Measurements from ENCODE around the gene KATNBL1. TPM values are rescaled to one million over a fixed set of nuclear protein-coding genes. Genes with fewer than 3 reads are reported as not detected.

KATNBL1 gene
- total RNA-seq, 4 donors from 2014 or later, result 29.9 to 61.9 (median 32.8) TPM

GRCh38 chr15:34101366-34102174 is 108.3 kb downstream of the KATNBL1 start, which contains the start of the genes EMC7 and PGBD4:
TSS of gene EMC7 (minus strand) at chr15:34101862. CDS start at chr15:34101839, 23 bp downstream.
TSS of gene PGBD4 (plus strand) at chr15:34102083. CDS start at chr15:34102532, 449 bp downstream.
- Histone ChIP-seq H3K4me3 (peak within 1 kb of the TSS; percentile 72 to 95 (median 85)), H3K27me3 (no peaks in the 10 kb centered on the region), H3K9me3 (no peaks in the 10 kb centered on the region), H3K27ac (replicated peaks in 1 of 4) (peak within 1 kb of the TSS; percentile 83 to 88 (median 86)), H3K4me1 (peaks cover 21 to 38% (median 32%) of the 10 kb centered on the region in 4 donors), H3K36me3 (no peaks in the 10 kb centered on the region)
- 1% methylated on average over 27 of the region's 48 CpGs for WGBS
- peak in 1 of 3 experiments; percentile 36 for TF ChIP-seq CTCF (IDR thresholded peaks at IDR 0.05)
- no peak for TF ChIP-seq EP300 (IDR thresholded peaks at IDR 0.05)
- peak; percentile 9 for TF ChIP-seq POLR2A (IDR thresholded peaks at IDR 0.05; ENCODE audit: low read depth)
- TF ChIP-seq POLR2AphosphoS5 (IDR thresholded peaks at IDR 0.05), result peak; percentile 91 to 93
- DNase-seq (ENCODE audit: extremely low spot score), result peak; percentile 100
- intact Hi-C loops (cut with DNase I), result loop anchor here (5.0 to 10.0 kb wide), 2 partner anchors 111 to 233 kb away; partner anchors contain the start of genes KATNBL1 and SLC12A6

DNA sequence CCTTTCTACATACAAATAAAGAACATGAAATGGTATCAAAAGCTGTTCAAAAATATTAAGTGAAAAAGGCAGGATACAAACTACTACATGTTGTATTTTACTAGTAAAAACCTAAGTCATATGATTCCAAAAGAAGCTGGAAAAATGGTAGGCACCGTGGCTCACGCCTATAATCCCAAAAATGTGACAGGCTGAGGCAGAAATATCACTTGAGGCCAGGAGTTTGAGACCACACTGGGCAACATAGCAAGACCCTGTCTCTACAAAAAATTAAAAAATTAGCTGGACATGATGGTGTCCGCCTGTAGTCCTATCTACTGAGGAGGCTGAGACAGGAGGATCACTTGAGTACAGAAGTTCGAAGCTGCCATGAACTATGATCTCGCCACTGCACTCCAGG is 110.0 kb downstream of the KATNBL1 start:
- TF ChIP-seq EP300 (IDR thresholded peaks at IDR 0.05) (no peak), POLR2A (IDR thresholded peaks at IDR 0.05; ENCODE audit: low read depth) (no peak), CTCF (IDR thresholded peaks at IDR 0.05) (no peak), POLR2AphosphoS5 (IDR thresholded peaks at IDR 0.05) (no peak)
- Histone ChIP-seq H3K27me3 (no peaks in the 10 kb centered on the region), H3K4me1 (peaks cover 21 to 38% (median 32%) of the 10 kb centered on the region in 4 donors), H3K27ac (replicated peaks in 1 of 4) (no peak overlapping the region), H3K9me3 (no peaks in the 10 kb centered on the region), H3K36me3 (peaks cover 6 to 12% (median 7%) of the 10 kb centered on the region in 4 donors), H3K4me3 (no peak overlapping the region)
- no peak for DNase-seq (ENCODE audit: extremely low spot score)
- intact Hi-C loops (cut with DNase I), result loop anchor here (5.0 to 10.0 kb wide), 3 partner anchors 112 to 267 kb away; partner anchors contain the start of genes KATNBL1, LPCAT4 and SLC12A6
- 95% methylated on average over 5 of the region's 5 CpGs for WGBS

Other genes starting within 250 kb of the KATNBL1 start
- gene CHRM5, start 241.6 kb downstream of the KATNBL1 start, total RNA-seq, result not detected
- gene AVEN, start 170.9 kb downstream of the KATNBL1 start, total RNA-seq, result 10 to 100 TPM; 18.2 to 30.9 (median 27.6) TPM
- 10 to 100 TPM; 38.6 to 47.1 (median 42.4) TPM for gene EMC7, start 108.2 kb downstream of the KATNBL1 start, total RNA-seq
- gene PGBD4, start 108.0 kb downstream of the KATNBL1 start, total RNA-seq, result 1 to 10 TPM in 3 of 4 donors, under 1 TPM in 1; 0.66 to 1.7 (median 1.2) TPM
- 100 to 1,000 TPM; 121 to 155 (median 133) TPM for gene EMC4, start 14.9 kb upstream of the KATNBL1 start, total RNA-seq
- 10 to 100 TPM; 16.1 to 21.4 (median 16.3) TPM for gene SLC12A6, start 127.7 kb upstream of the KATNBL1 start, total RNA-seq
- 100 to 1,000 TPM in 3 of 4 donors, 10 to 100 TPM in 1; 78.5 to 136 (median 116) TPM for gene NOP10, start 133.0 kb upstream of the KATNBL1 start, total RNA-seq
- gene NUTM1, start 133.2 kb upstream of the KATNBL1 start, total RNA-seq, result not detected
- gene LPCAT4, start 157.1 kb upstream of the KATNBL1 start, total RNA-seq, result 10 to 100 TPM in 2 of 4 donors, 1 to 10 TPM in 2; 7.5 to 14.9 (median 11.5) TPM
- 10 to 100 TPM; 13.2 to 35.3 (median 16.4) TPM for gene GOLGA8A, start 227.7 kb upstream of the KATNBL1 start, total RNA-seq